IgD-negative memory B cell (primary cell): ENCODE results near the gene LAMB4. TPM values are rescaled to one million over a fixed set of nuclear protein-coding genes. Genes with fewer than 3 reads are reported as not detected.

Source experiments
- H3K27ac Mint-ChIP-seq, 3 donors: one replicate each; pipeline ENCODE4 v1.8.0; 2020 to 2022; ENCODE audit warnings: mild to moderate bottlenecking in 3 of 3, mixed read lengths in 3 of 3, moderate library complexity in 1 of 3
- H3K27me3 Mint-ChIP-seq: one replicate; pipeline ENCODE4 v1.8.0; 2021; ENCODE audit warnings: mixed read lengths
- H3K36me3 Mint-ChIP-seq: one replicate; pipeline ENCODE4 v1.8.0; 2020; ENCODE audit warnings: mild to moderate bottlenecking, mixed read lengths
- H3K4me1 Mint-ChIP-seq, 3 donors: one replicate each; pipeline ENCODE4 v1.8.0; 2020 to 2022; ENCODE audit warnings: mixed read lengths in 3 of 3, mild to moderate bottlenecking in 1 of 3
- H3K4me3 Mint-ChIP-seq, 4 donors: one replicate each; pipeline ENCODE4 v1.8.0; 2020 to 2022; ENCODE audit warnings: mild to moderate bottlenecking in 4 of 4, mixed read lengths in 4 of 4, moderate library complexity in 3 of 4
- H3K9me3 Mint-ChIP-seq, 3 donors: one replicate each; pipeline ENCODE4 v1.8.0; 2020 to 2021; ENCODE audit warnings: mixed read lengths in 3 of 3, mild to moderate bottlenecking in 1 of 3
- polyA plus RNA-seq: library from polyadenylated mRNA; unstranded; fragments of 300-500 nt; fragmentation: Illumina TruSeq; gene quantifications from one replicate; pipeline ENCODE4 v1.2.3, GENCODE V29; 2021

The LAMB4 gene
- polyA plus RNA-seq, 1 donor from 2014 or later, result not detected

- no peak overlapping the region for H3K27ac Mint-ChIP-seq
- H3K4me1 Mint-ChIP-seq, result peaks cover 15 to 23% (median 18%) of the 10 kb centered on the region in 3 donors
- H3K9me3 Mint-ChIP-seq, result peaks cover 0 to 3% (median 0%) of the 10 kb centered on the region in 3 donors
- no peak overlapping the region for H3K4me3 Mint-ChIP-seq
- no peaks in the 10 kb centered on the region for H3K36me3 Mint-ChIP-seq
- peaks cover 2% of the 10 kb centered on the region for H3K27me3 Mint-ChIP-seq
Observed at GRCh38 chr7:108132551-108133265, 2.5 kb upstream of the LAMB4 start.

- H3K4me3 Mint-ChIP-seq, result no peak overlapping the region
- peaks cover 0 to 6% (median 5%) of the 10 kb centered on the region in 3 donors for H3K4me1 Mint-ChIP-seq
- H3K27me3 Mint-ChIP-seq, result peaks cover 2% of the 10 kb centered on the region
- no peaks in the 10 kb centered on the region for H3K36me3 Mint-ChIP-seq
- no peak overlapping the region for H3K27ac Mint-ChIP-seq
- H3K9me3 Mint-ChIP-seq, result no peaks in the 10 kb centered on the region
Observed at GRCh38 chr7:108129018-108129965, 869 bp downstream of the LAMB4 start.

- Mint-ChIP-seq H3K36me3 (no peaks in the 10 kb centered on the region), H3K27ac (no peak overlapping the region), H3K4me1 (peaks cover 0 to 2% (median 0%) of the 10 kb centered on the region in 3 donors), H3K9me3 (no peaks in the 10 kb centered on the region), H3K27me3 (peaks cover 2% of the 10 kb centered on the region), H3K4me3 (no peak overlapping the region)
Observed at GRCh38 chr7:108128514-108128913, 1.6 kb downstream of the LAMB4 start.

GRCh38 chr7:108127461-108127860 is 2.7 kb downstream of the LAMB4 start:
- H3K9me3 Mint-ChIP-seq, result no peaks in the 10 kb centered on the region
- H3K4me3 Mint-ChIP-seq, result no peak overlapping the region
- H3K36me3 Mint-ChIP-seq, result no peaks in the 10 kb centered on the region
- H3K27ac Mint-ChIP-seq, result no peak overlapping the region
- peaks cover under 1% of the 10 kb centered on the region for H3K27me3 Mint-ChIP-seq
- peaks cover 0 to 2% (median 0%) of the 10 kb centered on the region in 3 donors for H3K4me1 Mint-ChIP-seq

DNA sequence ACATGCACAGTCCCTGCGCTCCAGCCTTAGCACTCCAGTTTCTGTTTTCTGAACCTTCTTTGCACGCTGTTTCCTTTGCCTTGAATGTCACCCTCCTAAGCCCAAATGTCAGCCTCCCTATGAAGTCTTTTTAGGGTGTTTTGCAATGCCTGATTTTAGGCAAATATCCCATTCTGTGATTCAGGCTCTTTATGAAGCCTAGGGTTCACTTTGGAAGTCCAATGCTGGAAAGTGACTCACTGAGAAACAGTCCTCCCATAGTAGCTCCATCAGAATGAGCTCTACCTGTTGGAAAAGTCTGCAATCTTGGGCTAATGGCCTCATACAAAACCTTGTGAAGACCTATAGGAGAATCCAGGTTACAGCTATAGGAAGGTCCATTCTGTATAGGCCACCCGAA is 5.3 kb downstream of the LAMB4 start:
- H3K9me3 Mint-ChIP-seq, result no peaks in the 10 kb centered on the region
- peak overlapping the region in 1 of 3 donors; percentile 33 for H3K27ac Mint-ChIP-seq
- H3K27me3 Mint-ChIP-seq, result no peaks in the 10 kb centered on the region
- no peak overlapping the region for H3K4me3 Mint-ChIP-seq
- H3K36me3 Mint-ChIP-seq, result no peaks in the 10 kb centered on the region
- H3K4me1 Mint-ChIP-seq, result peaks cover 0 to 2% (median 0%) of the 10 kb centered on the region in 3 donors

DNA sequence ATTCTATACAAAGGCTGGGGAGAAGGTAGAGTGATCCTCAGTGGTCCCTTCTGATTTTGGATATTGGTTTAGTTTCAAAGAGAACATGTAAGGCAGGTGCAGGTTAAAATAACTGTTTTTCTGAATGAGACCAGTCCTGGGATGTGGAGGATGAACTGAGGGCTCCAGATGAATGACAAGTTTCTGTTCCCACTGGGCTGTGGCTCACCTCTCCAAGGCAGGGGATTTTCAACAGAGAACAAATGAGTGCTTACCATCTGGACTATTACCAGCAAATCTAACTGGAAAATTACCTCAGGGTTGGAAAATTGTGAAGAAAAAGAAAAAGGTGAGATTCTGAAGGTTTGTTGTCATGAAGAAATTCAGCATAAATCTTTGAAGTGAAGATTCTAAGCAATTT is 8.0 kb downstream of the LAMB4 start:
- H3K4me3 Mint-ChIP-seq, result no peak overlapping the region
- no peaks in the 10 kb centered on the region for H3K27me3 Mint-ChIP-seq
- H3K36me3 Mint-ChIP-seq, result no peaks in the 10 kb centered on the region
- H3K9me3 Mint-ChIP-seq, result no peaks in the 10 kb centered on the region
- H3K4me1 Mint-ChIP-seq, result peaks cover 0 to 3% (median 0%) of the 10 kb centered on the region in 3 donors
- H3K27ac Mint-ChIP-seq, result peak overlapping the region in 1 of 3 donors; percentile 31

- Mint-ChIP-seq H3K4me1 (peaks cover 0 to 1% (median 0%) of the 10 kb centered on the region in 3 donors), H3K4me3 (no peak overlapping the region), H3K36me3 (no peaks in the 10 kb centered on the region), H3K9me3 (no peaks in the 10 kb centered on the region), H3K27me3 (no peaks in the 10 kb centered on the region), H3K27ac (no peak overlapping the region)
Observed at GRCh38 chr7:108120933-108121332, 9.2 kb downstream of the LAMB4 start.

DNA sequence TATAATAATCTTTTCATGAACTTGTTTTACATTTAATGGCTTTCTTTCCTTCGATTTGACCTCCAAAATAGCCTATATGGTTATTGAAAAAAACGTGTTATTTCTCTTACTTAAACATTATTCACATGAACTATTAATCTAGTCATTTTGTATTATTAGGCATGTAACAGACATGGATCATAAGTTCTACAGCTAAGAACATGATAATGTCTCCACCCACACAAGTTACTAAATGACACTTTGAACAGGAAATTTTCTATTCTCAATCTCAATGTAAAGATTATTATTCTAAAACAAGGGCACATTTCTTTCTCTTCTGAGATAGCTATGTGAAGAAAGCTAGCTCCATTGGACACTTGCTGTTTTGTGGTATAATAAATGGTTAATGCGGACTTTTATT is 10.0 kb downstream of the LAMB4 start:
- H3K4me1 Mint-ChIP-seq, result peaks cover 0 to 1% (median 0%) of the 10 kb centered on the region in 3 donors
- H3K27me3 Mint-ChIP-seq, result no peaks in the 10 kb centered on the region
- H3K27ac Mint-ChIP-seq, result no peak overlapping the region
- no peak overlapping the region for H3K4me3 Mint-ChIP-seq
- H3K36me3 Mint-ChIP-seq, result no peaks in the 10 kb centered on the region
- no peaks in the 10 kb centered on the region for H3K9me3 Mint-ChIP-seq

GRCh38 chr7:108118959-108119358 is 11.2 kb downstream of the LAMB4 start:
- Mint-ChIP-seq H3K9me3 (no peaks in the 10 kb centered on the region), H3K27ac (no peak overlapping the region), H3K27me3 (no peaks in the 10 kb centered on the region), H3K36me3 (no peaks in the 10 kb centered on the region), H3K4me1 (peaks cover 0 to 1% (median 0%) of the 10 kb centered on the region in 3 donors), H3K4me3 (no peak overlapping the region)

DNA sequence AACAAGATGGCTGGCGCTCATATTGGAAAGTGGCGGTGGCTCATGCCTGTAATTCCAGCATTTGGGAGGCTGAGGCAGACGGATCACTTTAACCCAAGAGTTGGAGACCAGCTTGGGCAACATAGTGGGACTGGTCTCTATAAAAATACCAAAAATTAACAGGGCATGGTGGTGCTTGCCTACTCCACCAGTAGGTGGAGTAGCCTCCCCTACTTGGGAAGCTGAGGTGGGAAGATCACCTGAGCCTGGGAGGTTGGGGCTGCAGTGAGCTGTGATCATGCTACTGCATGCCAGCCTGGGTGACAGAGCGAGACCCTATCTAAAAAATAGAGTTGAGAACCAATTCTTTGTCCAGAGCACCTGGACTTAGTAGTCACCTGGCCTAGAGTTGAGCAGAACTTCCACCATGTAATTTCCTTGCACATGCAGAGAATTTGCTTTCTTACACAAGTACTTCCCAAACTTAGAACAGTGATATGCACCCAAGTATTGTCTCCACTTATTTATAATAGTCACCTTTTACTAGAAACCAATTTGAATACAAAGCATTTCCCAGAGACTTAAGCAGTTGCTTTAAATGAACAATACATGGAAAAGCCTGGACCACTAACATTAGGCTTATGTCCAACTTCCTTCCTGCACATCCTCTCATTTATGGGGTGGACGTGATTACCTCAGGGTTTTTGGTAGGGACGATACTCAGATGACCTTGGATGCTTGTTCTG is 15.9 kb downstream of the LAMB4 start:
- Mint-ChIP-seq H3K9me3 (no peaks in the 10 kb centered on the region), H3K27me3 (no peaks in the 10 kb centered on the region), H3K4me1 (peaks cover 0 to under 1% (median 0%) of the 10 kb centered on the region in 3 donors), H3K36me3 (no peaks in the 10 kb centered on the region), H3K27ac (no peak overlapping the region), H3K4me3 (no peak overlapping the region)

DNA sequence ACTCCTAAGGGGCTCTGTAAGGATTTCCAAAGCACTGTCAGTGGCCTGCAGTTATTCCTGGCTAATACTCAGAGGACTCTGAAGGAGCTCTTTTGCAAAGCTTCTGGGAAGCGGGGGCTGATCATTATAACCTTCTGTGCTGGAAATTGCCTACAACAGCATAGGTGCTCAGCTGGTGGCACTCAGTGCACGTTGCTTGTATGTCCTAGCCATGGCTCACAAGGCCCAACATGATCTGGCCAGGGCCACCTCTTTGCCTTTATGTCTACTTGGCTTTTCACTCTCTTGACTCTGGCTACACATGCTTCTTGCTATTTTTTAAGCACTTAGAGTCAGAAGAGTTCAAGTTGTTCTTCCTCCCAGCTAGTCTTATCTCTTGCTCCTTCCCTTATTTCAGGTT is 17.5 kb downstream of the LAMB4 start:
- no peaks in the 10 kb centered on the region for H3K9me3 Mint-ChIP-seq
- H3K27me3 Mint-ChIP-seq, result no peaks in the 10 kb centered on the region
- H3K4me3 Mint-ChIP-seq, result no peak overlapping the region
- no peaks in the 10 kb centered on the region for H3K4me1 Mint-ChIP-seq
- peak overlapping the region in 1 of 3 donors; percentile 81 for H3K27ac Mint-ChIP-seq
- H3K36me3 Mint-ChIP-seq, result no peaks in the 10 kb centered on the region

GRCh38 chr7:108109221-108109908 is 20.8 kb downstream of the LAMB4 start:
- Mint-ChIP-seq H3K4me1 (no peaks in the 10 kb centered on the region), H3K4me3 (no peak overlapping the region), H3K36me3 (no peaks in the 10 kb centered on the region), H3K27me3 (peaks cover under 1% of the 10 kb centered on the region), H3K27ac (no peak overlapping the region), H3K9me3 (no peaks in the 10 kb centered on the region)

DNA sequence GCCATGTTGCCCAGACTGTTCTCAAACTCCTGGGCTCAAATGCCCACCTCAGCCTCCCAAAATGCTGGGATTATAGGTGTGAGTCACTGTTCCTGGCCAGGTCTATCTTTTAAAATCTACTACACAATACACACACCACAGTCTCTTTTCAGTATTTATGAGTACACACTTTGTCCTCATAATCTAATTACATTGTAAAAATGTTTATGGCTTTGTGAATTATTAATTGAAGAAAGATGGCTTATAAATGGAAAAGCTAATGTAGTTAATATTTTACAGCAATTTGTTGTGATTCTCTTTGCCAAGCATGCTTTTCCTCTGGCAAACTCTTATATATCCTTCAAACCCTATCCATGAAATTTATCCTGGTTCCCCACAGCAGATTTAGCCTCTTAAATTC is 22.0 kb downstream of the LAMB4 start:
- H3K9me3 Mint-ChIP-seq, result no peaks in the 10 kb centered on the region
- no peak overlapping the region for H3K4me3 Mint-ChIP-seq
- H3K27ac Mint-ChIP-seq, result no peak overlapping the region
- peaks cover 2% of the 10 kb centered on the region for H3K27me3 Mint-ChIP-seq
- no peaks in the 10 kb centered on the region for H3K4me1 Mint-ChIP-seq
- no peaks in the 10 kb centered on the region for H3K36me3 Mint-ChIP-seq

DNA sequence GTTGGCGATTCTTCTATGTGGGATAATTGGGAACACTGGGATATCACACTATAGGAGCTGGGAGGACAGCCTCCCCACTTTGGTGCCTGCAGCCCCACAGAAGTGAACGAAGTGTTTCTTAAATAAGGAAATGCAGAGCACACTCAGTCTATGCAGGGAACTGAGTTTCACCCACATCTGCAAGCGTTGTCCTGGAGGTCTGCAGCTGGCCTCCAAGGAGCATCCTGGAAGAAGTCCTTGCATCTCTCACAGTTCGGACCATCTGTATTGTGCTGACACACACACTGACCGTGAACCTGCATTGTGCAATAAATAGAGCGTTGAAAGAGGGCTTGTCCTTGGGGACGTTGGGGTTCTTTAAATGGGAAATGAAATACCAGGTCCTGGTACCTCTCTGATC is 25.8 kb downstream of the LAMB4 start:
- no peaks in the 10 kb centered on the region for H3K9me3 Mint-ChIP-seq
- no peak overlapping the region for H3K4me3 Mint-ChIP-seq
- H3K27me3 Mint-ChIP-seq, result peaks cover 2% of the 10 kb centered on the region
- no peak overlapping the region for H3K27ac Mint-ChIP-seq
- H3K4me1 Mint-ChIP-seq, result no peaks in the 10 kb centered on the region
- H3K36me3 Mint-ChIP-seq, result no peaks in the 10 kb centered on the region
